ENCODE data around the gene JUNB. TPM values are rescaled to one million over a fixed set of nuclear protein-coding genes. Genes with fewer than 3 reads are reported as not detected.

Gene JUNB
- total RNA-seq (2021; fragmentation: NEBNext Ultra II Directional; extraction: Animal tissue kit (Norgen Biotek cat#: 25700)) (7.4 and 8.6 TPM in 2 replicates), polyA plus RNA-seq (2011; rRNA removed) (10.0 and 14.1 TPM in 2 replicates), polyA minus RNA-seq (2011; rRNA and poly(A)+ RNA removed) (1.8 TPM in 2 replicates)
- polyA plus RNA-seq (2011; cell fraction: cytosol; rRNA removed), result 9.2 TPM
- 12.1 TPM for polyA plus RNA-seq (2011; cell fraction: nucleus; rRNA removed)
- 4.8 to 7.1 TPM (median 5.6 TPM) in 4 replicates for polyA plus RNA-seq (2012, experiment 1 of 2)
- 5.9 TPM for polyA plus RNA-seq (2012, experiment 2 of 2)
- polyA plus RNA-seq (2013, experiment 1 of 2), result 6.9 TPM
- polyA plus RNA-seq (2013, experiment 2 of 2), result 6.5 TPM
- polyA minus RNA-seq (2011; cell fraction: cytosol; rRNA and poly(A)+ RNA removed), result 8.7 TPM
- 21.3 TPM for polyA minus RNA-seq (2011; cell fraction: nucleus; rRNA and poly(A)+ RNA removed)
- long read RNA-seq, experiment 1, transcript JUNB-201 (1 exons, 1,820 nt), result major isoform, 7 of 7 reads
- long read RNA-seq, experiment 1, partial matches to known transcripts, result 0 of 7 reads
- long read RNA-seq, experiment 1, other reads (novel, unspliced or antisense), result 0 of 7 reads
- long read RNA-seq, experiment 2, result 0 reads

DNA sequence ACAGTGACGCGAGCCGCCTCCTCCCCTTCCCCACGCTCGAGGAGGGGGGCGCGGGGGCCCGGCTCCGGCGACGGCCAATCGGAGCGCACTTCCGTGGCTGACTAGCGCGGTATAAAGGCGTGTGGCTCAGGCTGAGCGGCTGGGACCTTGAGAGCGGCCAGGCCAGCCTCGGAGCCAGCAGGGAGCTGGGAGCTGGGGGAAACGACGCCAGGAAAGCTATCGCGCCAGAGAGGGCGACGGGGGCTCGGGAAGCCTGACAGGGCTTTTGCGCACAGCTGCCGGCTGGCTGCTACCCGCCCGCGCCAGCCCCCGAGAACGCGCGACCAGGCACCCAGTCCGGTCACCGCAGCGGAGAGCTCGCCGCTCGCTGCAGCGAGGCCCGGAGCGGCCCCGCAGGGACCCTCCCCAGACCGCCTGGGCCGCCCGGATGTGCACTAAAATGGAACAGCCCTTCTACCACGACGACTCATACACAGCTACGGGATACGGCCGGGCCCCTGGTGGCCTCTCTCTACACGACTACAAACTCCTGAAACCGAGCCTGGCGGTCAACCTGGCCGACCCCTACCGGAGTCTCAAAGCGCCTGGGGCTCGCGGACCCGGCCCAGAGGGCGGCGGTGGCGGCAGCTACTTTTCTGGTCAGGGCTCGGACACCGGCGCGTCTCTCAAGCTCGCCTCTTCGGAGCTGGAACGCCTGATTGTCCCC lies at the start of gene JUNB:
JUNB (plus strand) TSS at position 142 of the 706 bp plus-strand sequence; CDS start at position 428, 286 bp downstream.
- no peak for FAIRE-seq
- no peaks in the 10 kb centered on the region for H4K20me1 ChIP-seq (replicated peaks in 1 of 2; ENCODE audit: control insufficient read depth in 1 of 2, insufficient read depth in 2 of 2, low read length in 2 of 2)
- POLR2A ChIA-PET (ENCODE audit: partially characterized antibody), result interaction anchor here (0.7 to 15.2 kb wide), 18 partner anchors 9 to 95 kb away, joined by 3 to 317 read pairs (median 6); partner anchors contain the start of genes DNASE2, GET3, HOOK2 and PRDX2
- TF ChIP-seq SP4 (IDR thresholded peaks at IDR 0.05; ENCODE audit: low read length), result no peak
- peak; percentile 64 for TF ChIP-seq PHF8 (conservative IDR thresholded peaks at IDR 0.05; ENCODE audit: low read depth, low read length)
- TF ChIP-seq POLR2A (IDR thresholded peaks at IDR 0.05; ENCODE audit: control extremely low read depth in 1 of 2, low read depth in 2 of 2, low read length in 2 of 2), result peak; percentile 95 to 99
- peak; percentile 57; the same call in 1 of the 2 replicates for TF ChIP-seq CREB1 (IDR thresholded peaks at IDR 0.05)
- TF ChIP-seq, protein P1, sequence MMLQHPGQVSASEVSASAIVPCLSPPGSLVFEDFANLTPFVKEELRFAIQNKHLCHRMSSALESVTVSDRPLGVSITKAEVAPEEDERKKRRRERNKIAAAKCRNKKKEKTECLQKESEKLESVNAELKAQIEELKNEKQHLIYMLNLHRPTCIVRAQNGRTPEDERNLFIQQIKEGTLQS (IDR thresholded peaks at IDR 0.05; ENCODE audit: insufficient read depth, low read depth, low read length), result no peak
- TF ChIP-seq TAF1 (IDR thresholded peaks at IDR 0.05; ENCODE audit: low read depth, low read length), result peak; percentile 93
- peak; percentile 92 for TF ChIP-seq TAF7 (optimal IDR thresholded peaks at IDR 0.05; ENCODE audit: borderline replicate concordance, low read depth, low read length)
- 0 out of 2 replicates have a peak, but pooled peaks have one; percentile 19 for TF ChIP-seq SP1 (IDR thresholded peaks at IDR 0.05; ENCODE audit: low read depth, low read length)
- peak; percentile 99 for TF ChIP-seq POLR2AphosphoS5 (IDR thresholded peaks at IDR 0.05; ENCODE audit: low read depth, low read length)
- no peak for TF ChIP-seq SIRT6 (IDR thresholded peaks at IDR 0.05; ENCODE audit: low read length)

More for the DNA sequence above, at the start of gene JUNB:
- no peaks in the 10 kb centered on the region for H3K9me3 ChIP-seq (ENCODE audit: insufficient read depth in 2 of 2, low read depth in 1 of 2, low read length in 1 of 2)
- H3K4ac ChIP-seq (replicated peaks; ENCODE audit: insufficient read length, low read depth, low read length), result no peak within 1 kb of the TSS
- H4K5ac ChIP-seq (ENCODE audit: insufficient read length, low read depth, low read length), result no peak within 1 kb of the TSS
- H2AFZ ChIP-seq (ENCODE audit: low read length), result no peak within 1 kb of the TSS
- H4K8ac ChIP-seq (ENCODE audit: extremely low read depth, insufficient read depth, low read length), result peak within 1 kb of the TSS; percentile 81
- H3K36me3 ChIP-seq (ENCODE audit: control insufficient read depth in 2 of 4, insufficient read depth in 4 of 4, low read length in 3 of 4), result no peaks in the 10 kb centered on the region
- H2BK120ac ChIP-seq (replicated peaks; ENCODE audit: low read depth, low read length), result no peak within 1 kb of the TSS
- H2AK5ac ChIP-seq (ENCODE audit: low read depth, low read length), result no peak within 1 kb of the TSS; the same call in 1 of the 2 replicates
- H3K14ac ChIP-seq (ENCODE audit: insufficient read length), result no peak within 1 kb of the TSS
- no peaks in the 10 kb centered on the region for H3K79me1 ChIP-seq (ENCODE audit: low read depth, low read length)
- H3K4me3 ChIP-seq (ENCODE audit: extremely low read depth in 1 of 4, insufficient read depth in 2 of 4, low read depth in 3 of 4, low read length in 4 of 4), result peak within 1 kb of the TSS; percentile 46 to 71 (median 54)
- H3K23ac ChIP-seq (ENCODE audit: insufficient read length), result no peak within 1 kb of the TSS
- no peak within 1 kb of the TSS for H2BK12ac ChIP-seq (ENCODE audit: low read depth, low read length)
- no peak within 1 kb of the TSS for H3K56ac ChIP-seq (replicated peaks; ENCODE audit: insufficient read length, low read depth, low read length)
- H2BK15ac ChIP-seq (ENCODE audit: low read length), result no peak within 1 kb of the TSS
- H2BK5ac ChIP-seq (ENCODE audit: low read depth, low read length), result no peak within 1 kb of the TSS
- peak within 1 kb of the TSS in 3 of 4 experiments; percentile 46 to 63 (median 61); a peak in 6 of 7 replicates for H3K9ac ChIP-seq (replicated peaks in 1 of 4; ENCODE audit: extremely low read depth in 1 of 4, low read depth in 3 of 4, low read length in 3 of 4)
- no peaks in the 10 kb centered on the region for H3K79me2 ChIP-seq (ENCODE audit: control insufficient read depth in 1 of 2, insufficient read depth in 2 of 2, low read length in 2 of 2)
- peaks cover 0 to 18% (median 13%) of the 10 kb centered on the region in 4 experiments; a peak in 5 of 7 replicates for H3K27me3 ChIP-seq (replicated peaks in 1 of 4; ENCODE audit: control insufficient read depth in 3 of 4, extremely low read depth in 1 of 4, insufficient read depth in 3 of 4, low read length in 3 of 4)
- peak within 1 kb of the TSS; percentile 95 for H3K18ac ChIP-seq (ENCODE audit: extremely low read depth, low read length)
- H4K91ac ChIP-seq (replicated peaks; ENCODE audit: insufficient read length, low read length), result no peak within 1 kb of the TSS
- WGBS, 2 experiments (ENCODE audit: extremely low coverage in 1 of 2, insufficient coverage in 1 of 2, insufficient read length in 1 of 2, insufficient replicate concordance in 2 of 2, low coverage in 1 of 2, low lambda C conversion rate in 2 of 2, missing lambda C conversion rate in 1 of 2), result 3% methylated on average over 60 of the region's 73 CpGs; no CpG with 5 or more reads in 1 of the 2 experiments
- no peak within 1 kb of the TSS for H3K27ac ChIP-seq (ENCODE audit: low read depth, low read length)
- peak within 1 kb of the TSS; percentile 74 to 97 for H3K4me2 ChIP-seq (ENCODE audit: insufficient read depth in 1 of 2, low read depth in 2 of 2, low read length in 2 of 2)
- CTCF ChIA-PET (ENCODE audit: partially characterized antibody), result interaction anchor here (0.9 to 17.9 kb wide), 9 partner anchors 11 to 122 kb away, joined by 3 to 288 read pairs (median 4); partner anchors contain the start of genes RNASEH2A and THSD8
- H3K23me2 ChIP-seq (ENCODE audit: low read depth, low read length), result peaks cover 29% of the 10 kb centered on the region
- H3K4me1 ChIP-seq (replicated peaks in 1 of 4; ENCODE audit: control insufficient read depth in 3 of 4, insufficient read depth in 4 of 4, low read length in 3 of 4), result peaks cover 9 to 39% (median 25%) of the 10 kb centered on the region in 4 experiments
- DNase-seq (ENCODE audit: low read depth in 1 of 2, low spot score in 2 of 2), result peak in 1 of 2 experiments; percentile 88
- H2BK20ac ChIP-seq (ENCODE audit: low read length), result no peak within 1 kb of the TSS
